Pancreas (tissue), 10 donors: ENCODE results near the gene RBL1. TPM values are rescaled to one million over a fixed set of nuclear protein-coding genes. Genes with fewer than 3 reads are reported as not detected.
A peak's percentile ranks its signal among the peaks of the same experiment; 100 is the strongest.

ENCODE experiments used
- ATAC-seq, 4 donors: fragments of 200-7000 bp; cut with Tn5 transposase; one replicate each; pipeline versions ENCODE4 v1.8.0 to v1.9.1; 2020; ENCODE audit warnings: mild to moderate bottlenecking in 4 of 4, moderate library complexity in 4 of 4
- DNase-seq, 6 donors: peaks; one replicate each; pipeline ENCODE4 v3.0.0-alpha.2; 2020
- FAIRE-seq: peaks from 2 replicates; lab custom pipeline; 2012; peaks lifted over from hg19 to GRCh38; lab: Jason Lieb, UNC
- H3K27ac ChIP-seq, 4 donors: fragments of 200-600 bp; sonication (generic); 1 replicate in 3 of 4; 2 replicates in 1 of 4; pipeline versions ENCODE4 v1.5.0 to v1.8.0; 2020
- H3K27me3 ChIP-seq, 4 donors: fragments of 200-600 bp; one replicate each; pipeline ENCODE4 v1.8.0; 2021
- H3K36me3 ChIP-seq, 3 donors: fragments of 200-600 bp; sonication (generic) in 1 of 3; one replicate each; pipeline versions ENCODE4 v1.5.0 to v1.8.0; 2020 to 2021
- H3K4me1 ChIP-seq, 3 donors: fragments of 200-600 bp; one replicate each; pipeline ENCODE4 v1.8.0; 2021
- H3K4me3 ChIP-seq, 4 donors: fragments of 200-600 bp; sonication (generic) in 2 of 4; one replicate each; pipeline versions ENCODE4 v1.5.0 to v1.8.0; 2020 to 2021
- H3K9me3 ChIP-seq, 4 donors: fragments of 200-600 bp; one replicate each; pipeline ENCODE4 v1.8.0; 2021
- WGBS, 2 donors: extraction: QIAGEN DNeasy Blood & Tissue Kit; methylation state at CpG; one replicate each; pipeline ENCODE4 v1.1.7; 2013; 5-methylcytosine and 5-hydroxymethylcytosine counted together
- intact Hi-C, 3 donors: fragments of 100-400 bp; cut with DNase I; formaldehyde crosslinking; loops; one replicate each; pipeline versions ENCODE4 v1.11.1 to v1.14.2; 2022
- polyA plus RNA-seq, 2 donors: library from polyadenylated mRNA; stranded (reverse); fragments of 200-250 nt; gene quantifications; one replicate each; pipeline ENCODE4 v1.2.3, GENCODE V29; 2013
- total RNA-seq, 6 donors: library from RNA; stranded (reverse); fragmentation: NEBNext Ultra II Directional in 4 of 6; extraction: Animal tissue kit (Norgen Biotek cat#: 25700) in 4 of 6; gene quantifications; one replicate each; pipeline versions ENCODE4 v1.2.1 to v1.2.4, GENCODE V29; 2021 to 2023
- TF ChIP-seq, protein P1 (sequence below), 4 donors: fragments of 200-600 bp; sonication (generic) in 3 of 4; IDR thresholded peaks; one replicate each; pipeline versions ENCODE4 v1.5.0 to v1.8.0; 2021; ENCODE audit warnings: antibody characterized with exemption in 4 of 4
- donor health status: healthy with polysubstance abuse.
- donor health status: DM: no; HTN: no; CAD: no; lungs with moderate emphysema.
- donor health status: DM: no; HTN: no; CAD: no.
- donor health status: control.
- donor health status: control.
- donor health status: Bipolar disorder and iron deficiency.
- donor health status: DM: yes; HTN: yes; CAD: no.
- donor health status: DM: no; HTN: no; CAD: no.
- donor health status: DM: no; HTN: no; CAD: no.
- donor health status: DM: yes; HTN: yes; CAD: no.

RBL1 gene
- total and polyA plus RNA-seq, 8 donors = 1.1 to 4.3 (median 3.5) TPM

DNA sequence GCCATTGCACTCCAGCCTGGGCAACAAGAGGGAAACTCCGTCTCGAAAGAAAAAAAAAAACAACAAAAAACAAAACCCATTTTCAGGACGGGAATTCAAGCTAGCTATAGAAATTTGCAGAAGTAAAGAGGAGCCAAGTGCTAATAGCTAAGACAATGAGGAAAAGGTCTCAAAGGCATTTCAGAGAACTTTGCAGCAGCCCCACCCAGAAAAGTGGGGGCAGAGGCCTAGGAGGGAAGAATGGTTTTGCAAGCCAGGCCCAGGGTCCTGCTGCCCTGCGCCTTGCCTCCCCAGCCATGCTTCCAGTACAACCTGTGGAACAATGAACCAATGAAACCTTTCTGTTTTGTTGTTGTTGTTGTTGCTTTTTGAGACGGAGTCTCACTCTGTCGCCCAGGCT is 106.0 kb downstream of the RBL1 start:
- TF ChIP-seq, protein P1, sequence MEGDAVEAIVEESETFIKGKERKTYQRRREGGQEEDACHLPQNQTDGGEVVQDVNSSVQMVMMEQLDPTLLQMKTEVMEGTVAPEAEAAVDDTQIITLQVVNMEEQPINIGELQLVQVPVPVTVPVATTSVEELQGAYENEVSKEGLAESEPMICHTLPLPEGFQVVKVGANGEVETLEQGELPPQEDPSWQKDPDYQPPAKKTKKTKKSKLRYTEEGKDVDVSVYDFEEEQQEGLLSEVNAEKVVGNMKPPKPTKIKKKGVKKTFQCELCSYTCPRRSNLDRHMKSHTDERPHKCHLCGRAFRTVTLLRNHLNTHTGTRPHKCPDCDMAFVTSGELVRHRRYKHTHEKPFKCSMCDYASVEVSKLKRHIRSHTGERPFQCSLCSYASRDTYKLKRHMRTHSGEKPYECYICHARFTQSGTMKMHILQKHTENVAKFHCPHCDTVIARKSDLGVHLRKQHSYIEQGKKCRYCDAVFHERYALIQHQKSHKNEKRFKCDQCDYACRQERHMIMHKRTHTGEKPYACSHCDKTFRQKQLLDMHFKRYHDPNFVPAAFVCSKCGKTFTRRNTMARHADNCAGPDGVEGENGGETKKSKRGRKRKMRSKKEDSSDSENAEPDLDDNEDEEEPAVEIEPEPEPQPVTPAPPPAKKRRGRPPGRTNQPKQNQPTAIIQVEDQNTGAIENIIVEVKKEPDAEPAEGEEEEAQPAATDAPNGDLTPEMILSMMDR (IDR thresholded peaks at IDR 0.05) = no peak
- FAIRE-seq (no peak), DNase-seq (no peak), ATAC-seq (peak in 2 of 4 donors; percentile 30 to 59)
- intact Hi-C loops = no loop called here
- Histone ChIP-seq H3K4me3 (no peak overlapping the region), H3K27ac (no peak overlapping the region), H3K36me3 (no peaks in the 10 kb centered on the region), H3K9me3 (no peaks in the 10 kb centered on the region), H3K4me1 (no peaks in the 10 kb centered on the region), H3K27me3 (no peaks in the 10 kb centered on the region)
- WGBS, 2 donors = 85 to 91% methylated on average over 6 of the region's 6 CpGs

GRCh38 chr20:36988494-36988966 is 107.3 kb downstream of the RBL1 start:
- intact Hi-C loops = no loop called here
- H3K27ac ChIP-seq = no peak overlapping the region
- peak in 2 of 4 donors; percentile 17 to 30 for ATAC-seq
- no peaks in the 10 kb centered on the region for H3K27me3 ChIP-seq
- FAIRE-seq = no peak
- TF ChIP-seq, protein P1 (IDR thresholded peaks at IDR 0.05) = no peak
- H3K36me3 ChIP-seq = no peaks in the 10 kb centered on the region
- DNase-seq = no peak
- H3K9me3 ChIP-seq = no peaks in the 10 kb centered on the region
- H3K4me3 ChIP-seq = no peak overlapping the region
- 88 to 92% methylated on average over 3 of the region's 3 CpGs for WGBS, 2 donors
- H3K4me1 ChIP-seq = no peaks in the 10 kb centered on the region

GRCh38 chr20:36984257-36984638 is 111.5 kb downstream of the RBL1 start:
- 88 to 90% methylated on average over 6 of the region's 6 CpGs for WGBS, 2 donors
- TF ChIP-seq, protein P1 (IDR thresholded peaks at IDR 0.05) = no peak
- intact Hi-C loops = no loop called here
- Histone ChIP-seq H3K4me3 (no peak overlapping the region), H3K4me1 (no peaks in the 10 kb centered on the region), H3K36me3 (no peaks in the 10 kb centered on the region), H3K27ac (no peak overlapping the region), H3K9me3 (no peaks in the 10 kb centered on the region), H3K27me3 (no peaks in the 10 kb centered on the region)
- DNase-seq (no peak), ATAC-seq (no peak), FAIRE-seq (no peak)

DNA sequence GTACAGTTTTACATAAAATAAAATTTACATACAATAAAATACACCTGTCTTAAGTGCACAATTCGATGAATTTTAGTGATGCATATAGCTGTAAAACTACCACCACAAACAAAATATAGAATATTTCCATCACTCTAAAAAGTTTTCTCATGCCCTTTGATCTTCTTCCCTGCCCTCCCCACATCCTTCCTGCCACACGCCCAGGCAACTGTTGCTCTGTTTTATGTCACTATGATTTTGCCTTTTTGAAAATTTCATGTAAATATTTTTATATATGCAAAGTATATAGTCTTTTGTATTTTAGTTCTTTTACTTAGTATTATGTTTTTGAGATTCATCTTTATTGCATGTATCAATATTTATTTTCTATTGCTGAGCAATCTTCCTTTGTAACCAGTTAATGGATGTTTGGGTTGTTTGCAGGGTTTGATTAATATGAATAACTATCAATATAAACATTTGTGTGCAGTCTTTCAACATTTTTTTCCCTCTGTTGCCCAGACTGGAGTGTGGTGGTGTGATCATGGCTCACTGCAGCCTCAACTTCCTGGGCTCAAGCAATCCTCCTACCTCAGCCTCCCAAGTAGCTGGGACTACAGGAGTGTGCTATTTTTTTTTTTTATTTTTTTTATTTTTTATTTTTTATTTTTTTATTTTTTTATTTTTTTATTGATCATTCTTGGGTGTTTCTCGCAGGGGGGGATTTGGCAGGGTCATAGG is 120.5 kb downstream of the RBL1 start:
- no peak for DNase-seq
- 53 to 61% methylated on average over 3 of the region's 3 CpGs for WGBS, 2 donors
- no peak for FAIRE-seq

More for the DNA sequence above, 120.5 kb downstream of the RBL1 start:
- intact Hi-C loops = no loop called here
- no peak for ATAC-seq
- Histone ChIP-seq H3K4me3 (no peak overlapping the region), H3K27ac (no peak overlapping the region), H3K27me3 (no peaks in the 10 kb centered on the region), H3K9me3 (no peaks in the 10 kb centered on the region), H3K36me3 (no peaks in the 10 kb centered on the region), H3K4me1 (no peaks in the 10 kb centered on the region)
- TF ChIP-seq, protein P1 (IDR thresholded peaks at IDR 0.05) = no peak
